HG02884 (cell line): ENCODE results near the gene ACOXL.

ENCODE experiments used
- ATAC-seq: cut with Tn5 transposase; IDR thresholded peaks from one replicate; pipeline ENCODE4 v1.9.1; 2021; ENCODE audit warnings: mild to moderate bottlenecking, moderate library complexity; ENCODE audit not compliant: unreplicated experiment

The ACOXL gene

GRCh38 chr2:110718382-110718781 is 14.0 kb upstream of the ACOXL start:
- ATAC-seq = no peak

- no peak for ATAC-seq
Measured at GRCh38 chr2:110718990-110719389, 13.4 kb upstream of the ACOXL start.

DNA sequence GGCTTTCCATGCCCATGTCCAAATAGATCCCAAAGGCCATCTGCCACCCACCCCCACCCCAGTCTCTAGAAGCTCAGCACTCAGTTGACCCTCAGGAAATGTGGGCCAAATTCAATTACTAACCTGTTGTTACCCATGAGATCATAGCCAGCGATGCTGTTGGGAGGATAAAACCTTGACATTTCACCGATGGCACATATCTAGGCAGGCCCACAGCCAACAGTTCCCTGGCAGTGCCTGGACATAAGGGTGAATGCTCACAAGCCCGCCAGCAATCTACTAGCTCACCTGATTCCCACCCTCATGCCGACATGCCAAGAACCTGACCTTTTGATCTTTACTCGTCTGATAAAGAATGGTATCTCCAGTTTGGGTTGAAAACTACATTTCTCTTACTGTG is 11.8 kb upstream of the ACOXL start:
- ATAC-seq = no peak

DNA sequence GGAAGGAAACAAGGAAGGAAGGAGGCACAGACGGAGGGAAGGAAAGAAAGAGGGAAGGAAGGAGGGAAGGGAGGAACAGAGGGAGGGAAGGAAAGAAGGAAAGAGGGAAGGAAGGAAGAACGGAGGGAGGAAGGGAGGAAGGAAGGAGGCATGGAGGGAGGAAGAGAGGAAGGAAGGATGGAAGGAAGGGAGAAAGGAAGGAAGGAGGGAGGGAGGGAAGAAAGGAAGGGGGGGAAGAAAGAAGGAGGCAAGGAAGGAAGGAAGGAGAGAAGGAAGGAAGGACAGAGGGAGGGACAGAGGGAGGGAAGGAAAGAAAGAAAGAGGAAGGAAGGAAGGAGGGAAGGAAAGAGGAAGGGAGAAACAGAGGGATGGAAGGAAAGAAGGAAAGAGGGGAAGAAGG is 7.6 kb upstream of the ACOXL start:
- no peak for ATAC-seq

DNA sequence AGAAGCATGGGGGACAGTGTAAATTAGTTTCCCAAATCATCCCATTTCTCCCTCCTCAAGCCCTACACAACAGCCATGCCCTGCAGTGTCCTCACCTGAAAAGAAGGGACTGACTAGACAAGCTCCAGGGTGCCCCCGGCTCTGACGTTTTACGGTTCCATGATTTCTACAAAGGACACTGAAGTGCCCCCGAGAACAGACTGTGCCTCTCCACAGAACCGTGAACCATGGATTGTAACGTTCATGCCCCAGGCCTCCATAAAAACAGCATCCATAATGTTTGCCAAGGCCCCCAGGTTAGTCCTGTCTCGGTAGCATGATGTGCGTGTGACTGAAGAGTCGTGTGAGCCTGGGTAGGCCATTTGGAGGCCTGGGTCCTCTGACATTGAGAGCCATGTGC is 7.0 kb upstream of the ACOXL start:
- no peak for ATAC-seq

DNA sequence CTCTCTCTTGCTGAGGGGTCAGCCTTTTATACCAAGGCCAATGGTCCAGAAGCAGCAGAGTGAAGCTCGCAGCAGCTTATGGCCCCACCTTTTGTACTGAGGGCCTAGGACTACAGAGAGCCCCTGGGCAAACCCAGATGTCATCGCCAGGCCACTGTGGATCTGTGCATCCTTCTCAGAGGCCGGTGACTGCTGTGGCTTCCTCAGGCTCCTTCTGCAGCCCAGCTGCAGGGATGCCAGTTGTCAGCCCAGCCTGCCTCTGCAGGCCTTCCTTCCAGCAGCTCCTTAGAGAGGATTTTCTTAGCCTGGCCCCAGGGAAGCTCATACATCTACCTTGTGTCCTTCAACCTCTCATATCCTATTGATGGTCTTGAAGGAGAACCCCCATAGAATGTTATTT is 6.5 kb upstream of the ACOXL start:
- ATAC-seq = no peak

- ATAC-seq = no peak
Measured at GRCh38 chr2:110726285-110726684, 6.1 kb upstream of the ACOXL start.

DNA sequence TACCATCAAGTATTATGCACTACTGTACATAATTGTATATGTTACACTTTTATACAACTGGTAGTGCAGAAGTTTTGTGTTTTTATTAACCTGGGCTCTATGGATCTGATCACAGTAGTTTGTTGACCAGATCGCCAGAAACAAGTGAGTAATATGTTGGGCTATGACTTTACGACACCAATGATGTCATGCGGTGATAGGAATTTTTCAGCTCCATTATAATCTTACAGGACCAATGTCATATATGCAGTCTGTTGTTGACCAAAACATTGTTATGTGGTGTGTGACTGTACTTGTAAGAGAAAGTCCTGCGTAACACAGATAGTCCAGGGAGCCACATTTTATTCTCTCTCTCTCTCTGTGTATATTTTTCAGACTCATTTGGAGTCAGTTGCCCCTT is 4.5 kb upstream of the ACOXL start:
- no peak for ATAC-seq

GRCh38 chr2:110729106-110729505 is 3.3 kb upstream of the ACOXL start:
- ATAC-seq = no peak

DNA sequence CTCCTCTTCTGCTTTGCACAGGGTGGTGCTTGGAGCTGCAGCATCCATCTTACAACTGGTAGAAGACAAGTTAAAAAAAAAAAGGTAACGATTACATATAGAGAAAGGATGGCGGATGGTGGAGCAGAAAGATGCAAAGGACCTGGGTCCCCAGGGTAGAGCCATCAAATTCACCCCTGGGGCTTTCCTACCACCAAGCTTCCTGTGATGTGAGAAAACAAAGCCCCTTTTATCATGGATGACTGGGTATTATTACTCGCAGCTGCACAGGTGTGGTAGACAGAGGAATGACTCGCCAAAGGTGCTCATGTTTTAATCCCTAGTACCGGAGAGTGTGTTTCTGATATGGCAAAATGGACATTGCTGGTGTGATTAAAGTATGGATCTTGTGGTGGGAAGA is 1.3 kb upstream of the ACOXL start:
- ATAC-seq = no peak

- no peak for ATAC-seq
Measured at GRCh38 chr2:110735366-110735765, 3.0 kb downstream of the ACOXL start.

- ATAC-seq = no peak
Measured at GRCh38 chr2:110737783-110738182, 5.4 kb downstream of the ACOXL start.

GRCh38 chr2:110740747-110741349 is 8.5 kb downstream of the ACOXL start:
- no peak for ATAC-seq

DNA sequence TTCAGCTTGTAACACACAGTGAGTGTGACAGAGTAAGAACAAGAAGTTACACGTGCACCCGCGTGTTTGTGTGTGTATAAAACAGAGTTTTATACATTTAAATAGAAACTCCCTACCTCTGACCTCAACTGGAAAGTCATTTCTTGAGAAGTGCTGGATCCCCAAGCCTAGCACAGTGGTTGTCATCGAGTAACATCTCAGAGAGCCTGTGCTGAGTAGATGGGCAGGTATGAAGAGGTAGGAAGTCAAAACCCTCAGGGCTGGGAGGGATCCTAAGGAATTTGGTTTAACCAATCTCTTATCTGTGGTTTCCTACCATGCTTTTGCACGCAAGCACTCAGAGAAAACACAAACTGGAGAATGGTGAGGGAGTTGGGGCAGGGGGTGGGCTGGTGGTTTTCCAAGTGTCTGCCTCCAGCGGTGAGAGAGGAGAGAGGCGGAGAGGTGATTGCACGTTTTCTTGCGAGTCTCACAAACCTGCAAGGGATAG is 9.2 kb downstream of the ACOXL start:
- ATAC-seq = no peak

DNA sequence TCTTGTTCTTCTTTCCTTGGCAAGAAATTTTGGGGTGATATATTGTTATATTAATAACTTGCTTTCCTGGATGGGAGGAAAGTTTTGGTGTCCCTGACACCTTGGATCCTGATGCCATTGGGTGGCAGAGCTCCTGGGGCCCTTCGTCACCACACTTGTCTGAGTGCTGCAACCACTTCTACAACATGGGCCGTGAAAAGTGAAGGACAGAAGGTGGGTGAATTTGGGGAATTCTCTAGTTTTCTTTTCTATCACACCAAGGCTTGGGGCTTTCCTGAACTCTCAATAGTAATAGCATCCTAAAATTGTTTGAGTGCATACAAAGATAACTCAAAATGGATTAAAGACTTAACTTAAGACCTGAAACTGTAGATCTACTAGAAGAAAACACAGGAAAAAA is 10.0 kb downstream of the ACOXL start:
- ATAC-seq = no peak

GRCh38 chr2:110743600-110743999 is 11.2 kb downstream of the ACOXL start:
- ATAC-seq = no peak

DNA sequence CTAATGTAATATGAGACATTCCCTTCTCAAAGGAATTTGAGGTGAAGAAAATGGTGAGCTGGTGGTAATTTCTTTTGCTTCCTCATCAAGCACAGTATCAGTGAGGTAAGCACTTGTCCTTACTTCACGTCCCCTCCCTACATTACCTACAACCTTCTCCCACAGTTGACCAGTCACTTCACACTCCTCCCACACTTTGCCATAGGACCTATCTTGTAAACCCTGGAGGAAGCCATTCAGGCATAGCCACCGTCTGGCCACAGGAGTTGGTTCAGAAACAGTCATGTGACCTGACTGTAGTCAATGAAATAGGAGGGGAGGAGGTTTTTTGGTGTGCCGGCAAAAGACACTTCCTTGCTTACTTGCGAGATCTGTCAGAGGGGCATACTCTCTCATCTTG is 12.1 kb downstream of the ACOXL start:
- ATAC-seq = no peak

DNA sequence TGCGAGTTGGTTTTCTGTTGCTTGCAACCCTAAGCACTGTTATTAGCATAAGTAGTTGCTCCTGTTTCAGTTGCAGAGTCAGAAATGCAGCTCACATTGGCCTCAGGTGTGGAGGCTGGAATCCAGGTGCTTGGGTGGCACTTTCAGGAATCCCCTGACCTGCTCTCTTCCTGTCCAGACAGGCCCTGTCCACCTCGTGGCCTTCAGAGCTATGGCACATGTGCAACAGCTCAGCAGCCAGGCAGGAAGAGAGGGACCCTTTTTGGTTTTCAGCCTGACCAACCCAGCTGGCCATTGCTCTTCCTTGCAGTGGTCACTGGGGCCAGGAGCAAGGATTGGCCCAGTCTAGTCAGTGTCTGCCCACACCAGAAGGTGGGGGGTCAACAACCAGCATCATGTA is 12.7 kb downstream of the ACOXL start:
- ATAC-seq = no peak

- ATAC-seq = no peak
Measured at GRCh38 chr2:110746586-110747521, 14.5 kb downstream of the ACOXL start.

DNA sequence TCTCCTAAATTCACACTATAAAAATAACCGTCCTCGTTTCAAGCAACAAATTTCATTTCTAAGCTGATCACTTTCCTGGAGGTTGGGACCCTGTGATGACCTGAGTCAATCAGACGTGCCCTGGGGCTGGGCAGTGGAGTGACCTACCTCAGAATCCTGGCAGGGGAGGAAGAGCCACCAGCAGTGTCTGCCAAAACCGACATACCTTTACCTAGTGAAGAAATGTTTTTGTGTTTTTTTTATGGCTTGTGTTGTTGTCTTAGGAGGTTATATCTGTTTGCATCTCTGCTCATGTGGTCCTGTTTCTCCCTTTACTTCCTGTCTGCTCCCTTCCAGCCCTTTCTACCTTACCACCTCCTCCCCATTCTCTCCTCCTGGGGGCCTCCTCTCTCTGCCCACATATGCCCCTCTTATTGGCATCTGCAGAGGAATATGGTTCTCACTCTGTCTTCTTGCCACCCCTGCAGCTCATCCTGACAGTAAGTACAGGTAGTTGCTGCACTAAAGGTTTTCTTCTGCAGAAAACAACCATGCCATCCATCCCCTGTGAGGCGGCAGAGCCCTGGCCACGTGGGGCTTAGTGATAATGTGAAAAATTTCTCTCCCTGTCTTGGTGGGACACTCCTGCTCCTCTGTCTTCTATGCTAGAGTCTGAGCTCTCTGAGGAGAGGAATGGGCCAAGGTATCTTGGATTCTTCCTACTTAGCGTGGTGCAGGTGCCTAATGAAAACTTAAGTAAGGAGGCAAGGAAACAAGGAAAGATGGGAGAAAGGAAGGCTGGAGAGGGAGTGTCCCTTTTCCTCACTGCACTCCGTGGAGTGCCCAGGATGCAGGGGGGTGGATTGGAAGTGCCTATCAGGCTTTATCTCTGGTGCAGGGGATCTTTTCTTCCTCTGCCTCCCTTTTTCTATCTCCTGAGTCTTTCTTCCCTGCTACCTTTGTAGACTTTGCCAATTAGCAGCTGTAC is 15.4 kb downstream of the ACOXL start:
- no peak for ATAC-seq

- ATAC-seq = peak; percentile 95
Measured at GRCh38 chr2:110748489-110748867, 16.1 kb downstream of the ACOXL start.
